Activated CD4-positive, alpha-beta T cell treated with anti-CD3 and anti-CD28 coated beads, Interleukin-2, amount 50 U/mL, for 1 hour (primary cell): ENCODE measurements around the gene LRP2BP.
"Not testable (repeated sequence)": the region's sequence is repeated elsewhere in the genome, so short reads cannot be mapped to it uniquely, and the experiment has no call there.

ENCODE experiments used
- DNase-seq: peaks from one replicate; pipeline ENCODE4 v3.0.0-alpha.2; 2020

The LRP2BP gene

GRCh38 chr4:185394568-185395237 is 1.0 kb downstream of the LRP2BP start:
- DNase-seq, result no peak

GRCh38 chr4:185392156-185392555 is 3.6 kb downstream of the LRP2BP start:
- no peak for DNase-seq

- no peak for DNase-seq
Measured at GRCh38 chr4:185390941-185391340, 4.8 kb downstream of the LRP2BP start.

- no peak for DNase-seq
Measured at GRCh38 chr4:185387957-185388356, 7.8 kb downstream of the LRP2BP start.

GRCh38 chr4:185384930-185385331 is 10.8 kb downstream of the LRP2BP start:
- DNase-seq, result no peak

- DNase-seq, result no peak
Measured at GRCh38 chr4:185384061-185384460, 11.7 kb downstream of the LRP2BP start.

GRCh38 chr4:185383451-185383850 is 12.3 kb downstream of the LRP2BP start:
- no peak for DNase-seq

- no peak for DNase-seq
Measured at GRCh38 chr4:185382754-185383153, 13.0 kb downstream of the LRP2BP start.

GRCh38 chr4:185381288-185382196 is 14.2 kb downstream of the LRP2BP start:
- DNase-seq, result no peak

- no peak for DNase-seq
Measured at GRCh38 chr4:185380320-185380719, 15.4 kb downstream of the LRP2BP start.

GRCh38 chr4:185379326-185380295 is 16.1 kb downstream of the LRP2BP start:
- DNase-seq, result no peak

GRCh38 chr4:185378264-185378663 is 17.5 kb downstream of the LRP2BP start:
- DNase-seq, result no peak

GRCh38 chr4:185374573-185374972 is 21.2 kb downstream of the LRP2BP start:
- DNase-seq, result no peak

GRCh38 chr4:185374027-185374426 is 21.7 kb downstream of the LRP2BP start:
- no peak for DNase-seq

GRCh38 chr4:185371702-185372101 is 24.0 kb downstream of the LRP2BP start:
- no peak for DNase-seq

GRCh38 chr4:185370268-185370949 is 25.3 kb downstream of the LRP2BP start:
- no peak for DNase-seq

- no peak for DNase-seq
Measured at GRCh38 chr4:185369731-185370130, 26.0 kb downstream of the LRP2BP start.

GRCh38 chr4:185364886-185365285 is 30.8 kb downstream of the LRP2BP start:
- no peak for DNase-seq

- no peak for DNase-seq
Measured at GRCh38 chr4:185363251-185363650, 32.5 kb downstream of the LRP2BP start.

- DNase-seq, result not testable (repeated sequence)
Measured at GRCh38 chr4:185362570-185362969, 33.2 kb downstream of the LRP2BP start.

- no peak for DNase-seq
Measured at GRCh38 chr4:185361872-185362271, 33.9 kb downstream of the LRP2BP start.

GRCh38 chr4:185359767-185360446 is 35.8 kb downstream of the LRP2BP start:
- no peak for DNase-seq
